DMS 273 (cell line): ENCODE data around the gene KRT17.
"Not testable (repeated sequence)": the region's sequence is repeated elsewhere in the genome, so short reads cannot be mapped to it uniquely, and the experiment has no call there.

ENCODE experiments used
- DNase-seq: peaks from one replicate; lab custom pipeline; 2025; ENCODE audit not compliant: unreplicated experiment; lab: John Stamatoyannopoulos, UW

Gene KRT17

DNA sequence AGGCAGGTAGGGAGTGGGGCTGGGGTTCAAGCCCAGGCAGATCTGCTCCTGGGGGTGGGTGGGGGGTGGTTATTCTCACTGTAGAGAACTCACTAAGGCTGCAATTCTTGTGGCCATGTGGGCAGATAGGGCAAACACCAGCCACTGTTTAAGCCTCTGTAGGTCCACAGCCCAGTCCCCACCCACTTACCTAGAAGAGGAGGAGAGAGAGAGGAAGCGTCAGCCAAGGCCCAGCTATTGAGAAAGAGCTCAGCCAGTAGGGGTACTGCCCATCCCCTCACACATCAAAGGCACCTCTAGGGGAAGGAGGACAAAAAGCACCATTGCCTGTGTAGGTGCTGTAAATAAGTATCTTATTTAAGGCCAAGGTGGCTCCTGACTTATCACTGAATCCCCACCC, 24.7 kb downstream of the KRT17 start:
- DNase-seq, result no peak

DNA sequence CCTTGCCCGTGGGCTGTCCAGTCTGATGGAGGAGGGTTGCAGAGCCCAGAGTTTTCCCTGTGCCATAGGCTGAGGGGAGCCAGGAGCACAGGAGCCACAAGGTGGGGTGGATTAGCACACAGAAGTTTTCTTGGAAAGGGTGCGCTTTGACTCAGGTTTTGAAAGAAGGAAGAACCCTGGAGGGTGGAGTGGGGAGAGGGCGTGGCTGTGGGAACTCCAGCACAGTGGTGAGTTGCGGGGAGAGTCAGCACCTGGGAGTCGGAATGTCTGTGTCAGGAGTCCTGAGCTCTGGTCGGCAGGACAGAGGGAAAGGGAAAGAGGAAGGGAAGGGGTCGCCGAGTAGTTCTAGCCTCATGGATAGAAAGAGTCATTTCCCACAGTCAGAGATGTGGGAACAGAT, 28.8 kb downstream of the KRT17 start:
- no peak for DNase-seq

- no peak for DNase-seq
Observed at GRCh38 chr17:41594363-41594915, 29.9 kb downstream of the KRT17 start.

GRCh38 chr17:41593306-41593981, 30.9 kb downstream of the KRT17 start:
- DNase-seq, result no peak

- DNase-seq, result no peak
Observed at GRCh38 chr17:41592601-41593305, 31.6 kb downstream of the KRT17 start.

DNA sequence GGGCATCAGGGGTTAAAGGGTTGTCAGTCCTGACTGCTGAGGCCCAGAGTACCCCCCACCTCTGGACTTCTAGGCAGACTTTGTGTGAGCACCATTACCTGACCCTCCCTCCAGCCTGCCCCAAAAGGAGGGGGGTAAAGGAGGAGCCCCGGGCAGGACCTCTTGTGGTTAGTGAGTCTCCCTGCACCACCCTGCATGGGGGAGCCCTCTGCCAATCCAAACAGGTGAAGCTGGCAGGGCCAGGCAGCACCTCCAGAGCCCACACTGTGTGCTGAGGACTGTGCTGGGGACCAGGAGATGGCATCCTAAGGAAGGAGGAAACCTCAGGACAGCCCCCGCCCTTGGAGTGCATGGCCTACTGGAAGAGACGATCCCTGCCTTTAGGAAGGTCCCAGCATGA, 35.1 kb downstream of the KRT17 start:
- no peak for DNase-seq

DNA sequence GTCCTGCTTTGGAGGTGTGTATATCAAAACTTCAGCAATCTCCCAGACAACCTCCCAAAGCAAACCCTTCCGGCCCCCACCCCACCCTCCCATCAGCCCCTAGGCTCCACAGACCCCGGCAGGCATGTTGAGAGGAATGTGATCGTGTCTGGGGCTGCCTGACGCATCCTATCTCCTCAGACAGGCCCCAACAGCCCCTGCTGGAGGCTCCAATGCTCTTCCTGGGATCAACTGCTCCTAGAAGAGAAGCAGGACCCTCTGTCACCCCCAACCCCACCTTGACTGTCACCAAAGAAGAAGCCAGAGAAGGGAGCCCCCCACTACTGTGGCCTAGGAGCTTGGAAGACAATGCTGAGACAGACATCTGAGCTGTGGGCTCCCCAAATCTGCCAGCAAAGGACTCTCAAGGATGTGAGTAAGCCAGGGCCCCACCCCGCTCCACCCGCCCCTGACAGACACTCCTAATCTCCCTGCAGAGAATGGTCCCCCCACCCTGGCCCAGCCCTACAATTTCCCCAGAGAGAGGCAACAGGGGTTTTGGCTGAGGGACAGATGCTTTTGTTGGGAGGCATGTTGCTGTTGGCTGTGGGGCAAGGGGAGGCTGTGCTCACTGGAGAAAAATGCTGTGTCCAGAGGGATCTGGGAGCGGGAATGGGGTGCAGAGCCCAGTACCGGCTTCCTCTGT, 36.1 kb downstream of the KRT17 start:
- DNase-seq, result no peak

- DNase-seq, result no peak
Observed at GRCh38 chr17:41586863-41587495, 37.4 kb downstream of the KRT17 start, which contains the start of gene KRT14. Gene KRT14 (minus strand): TSS chr17:41586895. CDS start chr17:41586834, 61 bp downstream.

GRCh38 chr17:41585301-41586056, 38.9 kb downstream of the KRT17 start:
- no peak for DNase-seq

DNA sequence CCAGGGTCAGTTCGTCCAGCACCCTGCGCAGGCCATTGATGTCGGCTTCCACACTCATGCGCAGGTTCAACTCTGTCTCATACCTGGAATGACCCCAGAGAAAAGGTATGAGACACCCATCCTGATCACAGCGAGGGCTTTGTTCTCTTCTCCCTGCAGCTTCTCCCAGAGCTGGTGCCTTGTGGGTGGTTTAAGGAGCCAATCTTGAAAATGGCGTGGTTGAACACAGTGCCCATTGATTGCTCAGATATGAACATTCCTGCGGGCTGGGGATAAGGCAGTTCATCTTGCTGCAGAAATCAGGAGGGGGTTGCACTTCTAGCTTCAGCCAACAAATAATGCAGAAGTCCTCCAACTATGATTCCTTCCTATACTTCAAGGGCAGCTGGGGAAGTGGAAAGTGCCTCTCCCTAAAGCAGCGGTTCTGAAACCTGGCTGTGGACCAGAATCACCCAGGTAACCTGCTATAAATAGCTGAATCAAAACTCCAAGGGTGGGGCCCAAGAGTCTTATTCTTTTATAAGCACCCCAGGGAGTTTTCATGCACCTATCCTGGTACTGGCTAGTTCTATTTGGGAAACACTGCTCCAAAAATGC, 39.9 kb downstream of the KRT17 start:
- not testable (repeated sequence) for DNase-seq

- peak; percentile 66 for DNase-seq
Observed at GRCh38 chr17:41583137-41584127, 40.9 kb downstream of the KRT17 start.

- not testable (repeated sequence) for DNase-seq
Observed at GRCh38 chr17:41582061-41582968, 42.1 kb downstream of the KRT17 start.

- no peak for DNase-seq
Observed at GRCh38 chr17:41581366-41582060, 42.9 kb downstream of the KRT17 start.

DNA sequence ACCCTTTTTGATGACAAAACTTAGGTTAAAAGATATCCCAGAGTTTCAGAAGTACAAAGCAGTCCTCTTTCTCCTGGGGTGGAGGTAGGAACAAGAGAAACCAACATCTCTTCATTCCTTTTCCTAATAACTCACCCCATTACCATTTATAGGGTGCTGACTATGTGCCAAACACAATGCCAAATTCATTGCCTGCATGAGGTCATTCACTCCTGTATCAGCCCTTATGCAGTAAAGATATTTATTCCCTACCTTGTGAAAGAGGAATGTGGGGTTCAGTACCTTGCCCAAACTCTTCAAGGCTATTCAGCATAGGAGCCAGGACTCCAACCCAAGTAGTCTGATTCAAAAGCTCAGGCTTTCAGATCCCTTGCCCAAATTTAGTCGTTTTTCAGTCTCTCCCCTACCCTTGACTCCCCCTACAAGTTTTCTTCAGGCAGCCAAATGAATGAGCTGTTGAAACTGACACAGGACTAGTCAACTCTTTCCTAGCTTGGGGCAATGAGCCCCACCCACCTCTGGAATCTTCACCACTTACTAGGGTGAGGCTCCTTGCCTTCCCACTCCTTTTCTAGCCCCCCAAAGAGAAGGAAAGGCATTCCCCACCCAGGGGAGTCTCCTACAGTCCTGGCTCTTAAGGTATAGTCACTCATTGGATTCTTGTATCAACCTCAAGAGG, 43.5 kb downstream of the KRT17 start:
- DNase-seq, result no peak

DNA sequence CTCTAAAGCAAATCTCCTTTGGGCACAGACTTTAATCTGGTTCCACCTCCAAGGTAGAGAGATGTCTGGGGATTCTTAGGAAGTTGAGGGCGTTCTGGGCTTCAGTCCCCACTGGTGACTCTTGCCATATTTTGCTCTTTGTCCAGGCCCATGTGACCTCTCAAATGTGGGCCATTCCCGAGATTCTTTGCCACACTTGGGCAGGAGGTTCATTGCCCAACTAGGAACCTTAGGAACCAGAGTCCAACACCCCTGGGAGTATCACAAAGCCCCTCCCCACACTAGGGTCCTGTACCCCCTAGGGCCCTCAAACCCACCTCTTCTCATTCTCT, 44.2 kb downstream of the KRT17 start:
- DNase-seq, result no peak

DNA sequence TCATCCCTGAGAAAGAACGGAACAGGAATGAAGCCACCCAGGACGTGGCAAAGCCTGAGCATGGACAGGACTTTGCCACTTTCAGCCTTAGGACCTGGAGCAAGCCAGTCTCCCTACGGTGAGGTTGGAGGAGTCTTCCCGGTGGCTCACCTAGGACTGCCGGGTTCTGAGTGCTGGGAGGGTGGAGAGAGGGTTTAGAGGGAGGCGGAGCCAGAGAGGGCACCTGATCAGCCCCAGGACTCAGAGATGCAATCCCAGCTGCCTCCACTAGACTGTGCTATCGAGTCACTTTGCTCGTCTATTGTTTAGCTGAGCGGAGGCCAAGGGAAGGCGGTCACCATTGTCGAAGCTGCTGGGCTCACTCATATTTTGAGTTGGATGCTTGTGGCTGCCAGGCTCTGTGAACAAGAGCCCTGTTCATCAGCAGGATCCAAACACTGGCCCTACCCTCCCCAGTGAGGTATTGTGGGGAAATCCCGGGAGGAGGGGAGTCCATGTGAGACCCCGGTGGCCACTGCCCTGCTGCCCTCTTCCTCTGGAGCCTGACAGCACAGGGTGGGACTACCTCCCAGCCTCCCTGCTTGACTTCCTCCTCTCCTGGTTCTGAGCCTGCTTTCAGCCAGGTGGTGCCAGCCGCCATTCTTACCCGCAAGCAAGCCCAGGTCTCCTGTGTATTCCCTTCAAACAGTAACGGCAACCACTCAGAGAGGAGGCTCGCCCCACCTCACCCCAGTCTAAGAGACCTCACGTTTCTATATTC, 44.7 kb downstream of the KRT17 start:
- peak; percentile 90 for DNase-seq
